ENCODE measurements around the gene ZBTB17.

Gene ZBTB17

DNA sequence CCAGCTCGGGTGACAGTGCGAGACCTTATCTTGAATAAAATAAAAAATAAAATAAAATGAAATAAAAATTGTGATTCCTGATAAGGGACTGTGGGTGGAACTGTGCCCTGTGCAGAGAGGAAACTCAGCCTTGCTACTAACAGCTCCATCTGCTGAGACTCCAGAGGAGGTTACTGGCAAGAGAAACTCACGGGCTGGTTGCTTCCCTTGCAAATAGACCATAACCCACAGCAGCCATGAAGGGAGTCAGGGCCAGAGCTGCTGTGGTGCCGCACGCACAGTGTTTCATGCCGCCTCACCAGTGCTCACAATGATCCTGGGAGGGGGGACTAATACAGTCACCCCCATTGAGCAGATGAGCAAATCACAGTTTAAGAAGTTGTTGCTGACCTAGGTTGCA, 13.7 kb downstream of the ZBTB17 start:
- no peak for TF ChIP-seq POLR2AphosphoS5 (IDR thresholded peaks at IDR 0.05; ENCODE audit: low read depth, low read length)

- TF ChIP-seq FOXP2 (optimal IDR thresholded peaks at IDR 0.05; ENCODE audit: borderline replicate concordance, extremely low read depth, extremely low read length, insufficient read depth) (no peak), SIN3A (IDR thresholded peaks at IDR 0.05; ENCODE audit: borderline replicate concordance, insufficient read depth, low read length) (no peak), TAF1 (IDR thresholded peaks at IDR 0.05; ENCODE audit: borderline replicate concordance, insufficient read depth, low read length) (no peak), POLR2AphosphoS5 (IDR thresholded peaks at IDR 0.05; ENCODE audit: low read depth, low read length) (no peak)
- TF ChIP-seq, protein P1, sequence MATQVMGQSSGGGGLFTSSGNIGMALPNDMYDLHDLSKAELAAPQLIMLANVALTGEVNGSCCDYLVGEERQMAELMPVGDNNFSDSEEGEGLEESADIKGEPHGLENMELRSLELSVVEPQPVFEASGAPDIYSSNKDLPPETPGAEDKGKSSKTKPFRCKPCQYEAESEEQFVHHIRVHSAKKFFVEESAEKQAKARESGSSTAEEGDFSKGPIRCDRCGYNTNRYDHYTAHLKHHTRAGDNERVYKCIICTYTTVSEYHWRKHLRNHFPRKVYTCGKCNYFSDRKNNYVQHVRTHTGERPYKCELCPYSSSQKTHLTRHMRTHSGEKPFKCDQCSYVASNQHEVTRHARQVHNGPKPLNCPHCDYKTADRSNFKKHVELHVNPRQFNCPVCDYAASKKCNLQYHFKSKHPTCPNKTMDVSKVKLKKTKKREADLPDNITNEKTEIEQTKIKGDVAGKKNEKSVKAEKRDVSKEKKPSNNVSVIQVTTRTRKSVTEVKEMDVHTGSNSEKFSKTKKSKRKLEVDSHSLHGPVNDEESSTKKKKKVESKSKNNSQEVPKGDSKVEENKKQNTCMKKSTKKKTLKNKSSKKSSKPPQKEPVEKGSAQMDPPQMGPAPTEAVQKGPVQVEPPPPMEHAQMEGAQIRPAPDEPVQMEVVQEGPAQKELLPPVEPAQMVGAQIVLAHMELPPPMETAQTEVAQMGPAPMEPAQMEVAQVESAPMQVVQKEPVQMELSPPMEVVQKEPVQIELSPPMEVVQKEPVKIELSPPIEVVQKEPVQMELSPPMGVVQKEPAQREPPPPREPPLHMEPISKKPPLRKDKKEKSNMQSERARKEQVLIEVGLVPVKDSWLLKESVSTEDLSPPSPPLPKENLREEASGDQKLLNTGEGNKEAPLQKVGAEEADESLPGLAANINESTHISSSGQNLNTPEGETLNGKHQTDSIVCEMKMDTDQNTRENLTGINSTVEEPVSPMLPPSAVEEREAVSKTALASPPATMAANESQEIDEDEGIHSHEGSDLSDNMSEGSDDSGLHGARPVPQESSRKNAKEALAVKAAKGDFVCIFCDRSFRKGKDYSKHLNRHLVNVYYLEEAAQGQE (IDR thresholded peaks at IDR 0.05; ENCODE audit: insufficient read depth in 1 of 2, low read depth in 2 of 2, low read length in 2 of 2): no peak
These were observed 14.4 kb downstream of the ZBTB17 start for GRCh38 chr1:15961492-15961891.

- TF ChIP-seq SIN3A (IDR thresholded peaks at IDR 0.05; ENCODE audit: borderline replicate concordance, insufficient read depth, low read length) (no peak), POLR2AphosphoS5 (IDR thresholded peaks at IDR 0.05; ENCODE audit: low read depth, low read length) (no peak), TAF1 (IDR thresholded peaks at IDR 0.05; ENCODE audit: borderline replicate concordance, insufficient read depth, low read length) (no peak), FOXP2 (optimal IDR thresholded peaks at IDR 0.05; ENCODE audit: borderline replicate concordance, extremely low read depth, extremely low read length, insufficient read depth) (no peak)
- TF ChIP-seq, protein P1 (IDR thresholded peaks at IDR 0.05; ENCODE audit: insufficient read depth in 1 of 2, low read depth in 2 of 2, low read length in 2 of 2): no peak
These were observed 15.1 kb downstream of the ZBTB17 start for GRCh38 chr1:15960808-15961207.

DNA sequence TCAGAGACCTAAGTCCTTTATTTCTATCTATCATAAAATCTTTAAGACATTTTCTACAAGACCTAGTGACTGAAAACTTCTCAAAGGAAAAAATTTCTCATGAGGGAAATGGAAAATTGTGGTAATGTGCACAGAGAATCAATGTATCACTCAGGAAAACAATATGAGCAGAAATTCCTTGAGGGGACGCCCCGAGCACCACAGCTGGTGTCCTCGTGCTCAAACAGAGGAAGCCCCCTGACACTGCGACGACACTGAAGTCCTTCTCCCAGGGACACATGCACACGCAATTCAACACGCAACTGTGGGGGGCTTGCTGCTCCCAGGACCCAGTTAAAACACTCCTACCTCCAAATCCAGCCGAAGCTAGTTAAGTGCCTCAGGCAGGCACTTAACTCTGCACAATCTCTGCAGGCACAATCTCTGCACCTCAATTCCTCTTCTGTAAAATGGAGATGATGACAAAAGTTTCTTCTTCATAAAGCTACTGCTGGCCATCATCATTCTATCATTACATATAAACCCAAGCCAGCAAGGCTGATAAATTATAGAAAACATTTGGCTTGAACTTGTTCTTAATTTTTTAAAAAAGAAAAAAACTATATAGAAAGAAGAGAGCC, 16.0 kb downstream of the ZBTB17 start:
- TF ChIP-seq FOXP2 (optimal IDR thresholded peaks at IDR 0.05; ENCODE audit: borderline replicate concordance, extremely low read depth, extremely low read length, insufficient read depth): no peak

DNA sequence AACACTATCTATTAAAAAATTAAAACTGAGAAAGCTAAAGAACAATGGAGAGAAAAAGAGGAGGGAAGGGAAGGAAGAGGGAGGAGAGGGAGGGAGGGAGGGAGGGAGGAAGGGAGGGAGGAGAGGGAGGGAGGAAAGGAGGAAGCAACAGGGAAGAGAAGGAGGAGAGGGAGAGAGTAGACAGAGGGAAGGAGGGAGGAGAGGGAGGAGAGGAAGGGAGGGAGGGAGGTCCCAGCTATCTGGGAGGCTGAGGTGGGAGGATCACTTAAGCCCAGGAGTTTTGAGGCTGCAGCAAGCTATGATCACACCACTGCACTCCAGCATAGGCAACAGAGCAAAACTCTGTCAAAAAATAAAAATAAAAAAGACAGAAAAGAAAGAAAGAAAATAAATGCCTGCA, 16.5 kb downstream of the ZBTB17 start:
- TF ChIP-seq, protein P1 (IDR thresholded peaks at IDR 0.05; ENCODE audit: insufficient read depth in 1 of 2, low read depth in 2 of 2, low read length in 2 of 2): no peak
- TF ChIP-seq SIN3A (IDR thresholded peaks at IDR 0.05; ENCODE audit: borderline replicate concordance, insufficient read depth, low read length): no peak
- no peak for TF ChIP-seq TAF1 (IDR thresholded peaks at IDR 0.05; ENCODE audit: borderline replicate concordance, insufficient read depth, low read length)
- TF ChIP-seq POLR2AphosphoS5 (IDR thresholded peaks at IDR 0.05; ENCODE audit: low read depth, low read length): no peak
- TF ChIP-seq FOXP2 (optimal IDR thresholded peaks at IDR 0.05; ENCODE audit: borderline replicate concordance, extremely low read depth, extremely low read length, insufficient read depth): no peak

- TF ChIP-seq TAF1 (IDR thresholded peaks at IDR 0.05; ENCODE audit: borderline replicate concordance, insufficient read depth, low read length) (no peak), SIN3A (IDR thresholded peaks at IDR 0.05; ENCODE audit: borderline replicate concordance, insufficient read depth, low read length) (no peak), FOXP2 (optimal IDR thresholded peaks at IDR 0.05; ENCODE audit: borderline replicate concordance, extremely low read depth, extremely low read length, insufficient read depth) (no peak), POLR2AphosphoS5 (IDR thresholded peaks at IDR 0.05; ENCODE audit: low read depth, low read length) (no peak)
- TF ChIP-seq, protein P1 (IDR thresholded peaks at IDR 0.05; ENCODE audit: insufficient read depth in 1 of 2, low read depth in 2 of 2, low read length in 2 of 2): no peak
These were observed 17.1 kb downstream of the ZBTB17 start for GRCh38 chr1:15958793-15959192.

Data from PFSK-1 (cell line).